Muscle layer of duodenum (tissue), 2 donors: ENCODE results near the gene KHDC1L.
"Not testable (repeated sequence)": the region's sequence is repeated elsewhere in the genome, so short reads cannot be mapped to it uniquely, and the experiment has no call there.

Source experiments
- H3K27ac ChIP-seq: one replicate; pipeline ENCODE4 v1.7.0; 2013; ENCODE audit warnings: mild to moderate bottlenecking, low read length
- H3K27me3 ChIP-seq: one replicate; pipeline ENCODE4 v1.7.0; 2013; ENCODE audit warnings: low read depth, mild to moderate bottlenecking, control low read depth, low read length
- H3K36me3 ChIP-seq, 2 donors: one replicate each; pipeline ENCODE4 v1.7.0; 2013; ENCODE audit warnings: low read length in 2 of 2, control low read depth in 1 of 2, mild to moderate bottlenecking in 1 of 2; ENCODE audit not compliant: insufficient read depth in 2 of 2, control insufficient read depth in 1 of 2
- H3K4me1 ChIP-seq, 2 donors: one replicate each; pipeline ENCODE4 v1.7.0; 2013; ENCODE audit warnings: low read length in 2 of 2, mild to moderate bottlenecking in 2 of 2, control low read depth in 1 of 2, moderate library complexity in 1 of 2; ENCODE audit not compliant: insufficient read depth in 2 of 2, control insufficient read depth in 1 of 2
- H3K4me3 ChIP-seq, 2 donors: one replicate each; pipeline ENCODE4 v1.7.0; 2013; ENCODE audit warnings: low read length in 2 of 2, low read depth in 1 of 2, mild to moderate bottlenecking in 1 of 2
- H3K9me3 ChIP-seq, 2 donors: one replicate each; pipeline ENCODE4 v1.7.0; 2013; ENCODE audit warnings: low read length in 2 of 2, control low read depth in 1 of 2, mild to moderate bottlenecking in 1 of 2; ENCODE audit not compliant: control insufficient read depth in 1 of 2
- donor health status: healthy.

Gene KHDC1L

GRCh38 chr6:73242001-73242400 is 16.7 kb upstream of the KHDC1L start:
- no peaks in the 10 kb centered on the region for H3K9me3 ChIP-seq
- H3K27ac ChIP-seq = no peak overlapping the region
- no peaks in the 10 kb centered on the region for H3K27me3 ChIP-seq
- no peaks in the 10 kb centered on the region for H3K36me3 ChIP-seq
- H3K4me1 ChIP-seq = no peaks in the 10 kb centered on the region
- no peak overlapping the region for H3K4me3 ChIP-seq

GRCh38 chr6:73240730-73241129 is 15.4 kb upstream of the KHDC1L start:
- H3K27me3 ChIP-seq = no peaks in the 10 kb centered on the region
- H3K4me1 ChIP-seq = no peaks in the 10 kb centered on the region
- no peak overlapping the region for H3K27ac ChIP-seq
- no peaks in the 10 kb centered on the region for H3K36me3 ChIP-seq
- H3K9me3 ChIP-seq = no peaks in the 10 kb centered on the region
- H3K4me3 ChIP-seq = no peak overlapping the region

GRCh38 chr6:73236144-73236750 is 11.0 kb upstream of the KHDC1L start:
- Histone ChIP-seq H3K4me1 (no peaks in the 10 kb centered on the region), H3K27ac (no peak overlapping the region), H3K36me3 (no peaks in the 10 kb centered on the region), H3K9me3 (no peaks in the 10 kb centered on the region), H3K27me3 (no peaks in the 10 kb centered on the region), H3K4me3 (no peak overlapping the region)

- no peaks in the 10 kb centered on the region for H3K36me3 ChIP-seq
- H3K27ac ChIP-seq = no peak overlapping the region
- H3K4me1 ChIP-seq = no peaks in the 10 kb centered on the region
- no peak overlapping the region for H3K4me3 ChIP-seq
- H3K9me3 ChIP-seq = no peaks in the 10 kb centered on the region
- H3K27me3 ChIP-seq = no peaks in the 10 kb centered on the region
These were observed 9.4 kb upstream of the KHDC1L start for GRCh38 chr6:73234733-73235132.

- not testable (repeated sequence) for H3K27ac ChIP-seq, H3K4me3 ChIP-seq, H3K36me3 ChIP-seq
These were observed 8.7 kb upstream of the KHDC1L start for GRCh38 chr6:73233971-73234370.

GRCh38 chr6:73233048-73233447 is 7.8 kb upstream of the KHDC1L start:
- H3K4me3 ChIP-seq = no peak overlapping the region
- H3K27me3 ChIP-seq = no peaks in the 10 kb centered on the region
- H3K9me3 ChIP-seq = no peaks in the 10 kb centered on the region
- no peaks in the 10 kb centered on the region for H3K4me1 ChIP-seq
- no peaks in the 10 kb centered on the region for H3K36me3 ChIP-seq
- H3K27ac ChIP-seq = no peak overlapping the region

More at GRCh38 chr6:73233971-73234370, 8.7 kb upstream of the KHDC1L start:
- not testable (repeated sequence) for H3K4me1 ChIP-seq, H3K27me3 ChIP-seq, H3K9me3 ChIP-seq

GRCh38 chr6:73231986-73232391 is 6.7 kb upstream of the KHDC1L start:
- H3K4me1 ChIP-seq = no peaks in the 10 kb centered on the region
- H3K4me3 ChIP-seq = no peak overlapping the region
- H3K36me3 ChIP-seq = no peaks in the 10 kb centered on the region
- no peaks in the 10 kb centered on the region for H3K9me3 ChIP-seq
- H3K27me3 ChIP-seq = no peaks in the 10 kb centered on the region
- no peak overlapping the region for H3K27ac ChIP-seq

GRCh38 chr6:73227606-73228255 is 2.4 kb upstream of the KHDC1L start:
- Histone ChIP-seq H3K27ac (no peak overlapping the region), H3K4me3 (no peak overlapping the region), H3K4me1 (no peaks in the 10 kb centered on the region), H3K27me3 (no peaks in the 10 kb centered on the region), H3K9me3 (no peaks in the 10 kb centered on the region), H3K36me3 (no peaks in the 10 kb centered on the region)

GRCh38 chr6:73216859-73217258 is 8.4 kb downstream of the KHDC1L start:
- no peaks in the 10 kb centered on the region for H3K4me1 ChIP-seq
- H3K4me3 ChIP-seq = no peak overlapping the region
- H3K27me3 ChIP-seq = no peaks in the 10 kb centered on the region
- no peak overlapping the region for H3K27ac ChIP-seq
- no peaks in the 10 kb centered on the region for H3K9me3 ChIP-seq
- H3K36me3 ChIP-seq = no peaks in the 10 kb centered on the region

GRCh38 chr6:73209117-73209516 is 16.2 kb downstream of the KHDC1L start:
- no peaks in the 10 kb centered on the region for H3K36me3 ChIP-seq
- H3K9me3 ChIP-seq = no peaks in the 10 kb centered on the region
- no peaks in the 10 kb centered on the region for H3K27me3 ChIP-seq
- no peaks in the 10 kb centered on the region for H3K4me1 ChIP-seq
- no peak overlapping the region for H3K27ac ChIP-seq
- H3K4me3 ChIP-seq = no peak overlapping the region

GRCh38 chr6:73207221-73207837 is 18.0 kb downstream of the KHDC1L start:
- Histone ChIP-seq H3K27ac (no peak overlapping the region), H3K36me3 (no peaks in the 10 kb centered on the region), H3K4me1 (no peaks in the 10 kb centered on the region), H3K9me3 (no peaks in the 10 kb centered on the region), H3K27me3 (no peaks in the 10 kb centered on the region), H3K4me3 (no peak overlapping the region)
